Stromal cell of bone marrow (primary cell): ENCODE results near the gene AUTS2.
"Not testable (repeated sequence)": the region's sequence is repeated elsewhere in the genome, so short reads cannot be mapped to it uniquely, and the experiment has no call there.

Experiments
- DNase-seq: peaks from one replicate; pipeline ENCODE4 v3.0.0-alpha.2; 2012; ENCODE audit warnings: low read depth

The AUTS2 gene

DNA sequence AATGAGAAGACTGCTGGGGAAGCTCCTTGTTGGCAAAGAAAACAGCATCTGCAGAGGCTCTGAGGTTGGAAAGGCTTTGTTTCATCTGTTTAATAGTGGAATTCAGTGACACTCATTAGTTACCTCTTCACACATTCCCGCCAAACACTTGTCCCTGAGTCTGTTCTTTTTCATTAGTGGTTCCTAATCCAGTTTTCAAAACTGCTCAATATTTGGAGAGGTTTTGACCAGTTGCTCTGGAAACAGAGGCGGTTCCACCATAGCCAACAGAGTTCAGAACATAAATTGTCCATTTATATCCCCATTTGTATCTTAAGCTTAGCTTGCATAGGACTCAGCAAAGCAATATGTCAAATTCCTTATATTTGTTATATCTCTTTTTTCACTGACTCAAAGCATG, 754.6 kb downstream of the AUTS2 start:
- DNase-seq, result no peak

- DNase-seq, result no peak
Measured at GRCh38 chr7:70353330-70353945, 755.2 kb downstream of the AUTS2 start.

DNA sequence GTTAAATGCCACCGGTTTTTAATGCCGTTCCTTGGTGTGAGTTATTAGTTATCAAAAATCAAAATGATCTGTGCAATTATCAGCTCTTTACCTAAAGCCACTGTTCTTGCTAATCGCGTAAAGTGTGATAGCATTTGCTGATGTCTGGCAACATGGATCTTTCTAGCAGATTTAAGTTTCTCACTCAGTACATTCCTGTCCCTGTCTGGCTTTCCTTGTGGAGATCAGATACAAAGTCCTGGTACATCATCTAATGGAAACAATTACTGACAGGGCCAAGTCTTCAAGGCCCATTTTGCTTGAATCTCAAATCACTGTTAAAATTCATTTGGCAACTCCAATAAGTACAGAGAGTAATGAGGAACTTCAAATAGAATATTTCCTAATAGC, 755.7 kb downstream of the AUTS2 start:
- no peak for DNase-seq

- DNase-seq, result no peak
Measured at GRCh38 chr7:70354409-70355169, 756.3 kb downstream of the AUTS2 start.

GRCh38 chr7:70355198-70356020, 757.1 kb downstream of the AUTS2 start:
- DNase-seq, result no peak

DNA sequence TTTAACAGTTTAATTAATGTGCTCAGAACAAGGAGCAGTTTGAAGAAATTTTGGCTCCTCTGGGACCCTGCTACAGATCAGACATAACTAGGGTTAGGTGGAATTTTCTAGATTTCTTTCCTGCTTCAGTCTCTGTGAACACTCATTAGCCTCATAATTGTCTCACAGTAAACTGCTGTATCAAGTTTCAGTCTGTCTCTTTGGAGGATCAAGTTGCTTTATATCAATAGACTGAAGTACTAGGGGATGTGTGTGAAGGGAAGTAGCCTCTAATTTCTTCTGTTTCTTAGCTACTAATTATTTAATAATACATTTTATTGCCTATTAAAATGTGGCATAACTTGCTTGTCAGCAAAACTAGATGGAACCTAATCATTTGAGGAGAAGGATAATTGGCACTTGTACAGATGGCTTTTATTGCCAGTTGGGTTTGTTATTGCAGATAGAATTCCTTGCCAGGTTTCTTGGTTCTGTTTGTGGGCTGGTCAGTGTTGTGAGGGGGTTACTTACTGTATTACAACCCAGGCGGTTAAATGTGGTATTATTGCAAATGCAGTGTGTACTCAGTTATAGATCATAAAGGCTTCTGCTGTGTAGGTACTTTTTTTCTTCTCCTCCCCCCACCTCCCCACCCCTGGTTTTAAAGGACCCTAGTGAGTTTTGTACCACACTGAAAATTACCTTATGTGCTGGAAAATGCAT, 758.0 kb downstream of the AUTS2 start:
- DNase-seq, result no peak

- no peak for DNase-seq
Measured at GRCh38 chr7:70356787-70357328, 758.6 kb downstream of the AUTS2 start.

- DNase-seq, result no peak
Measured at GRCh38 chr7:70360557-70360956, 762.3 kb downstream of the AUTS2 start.

DNA sequence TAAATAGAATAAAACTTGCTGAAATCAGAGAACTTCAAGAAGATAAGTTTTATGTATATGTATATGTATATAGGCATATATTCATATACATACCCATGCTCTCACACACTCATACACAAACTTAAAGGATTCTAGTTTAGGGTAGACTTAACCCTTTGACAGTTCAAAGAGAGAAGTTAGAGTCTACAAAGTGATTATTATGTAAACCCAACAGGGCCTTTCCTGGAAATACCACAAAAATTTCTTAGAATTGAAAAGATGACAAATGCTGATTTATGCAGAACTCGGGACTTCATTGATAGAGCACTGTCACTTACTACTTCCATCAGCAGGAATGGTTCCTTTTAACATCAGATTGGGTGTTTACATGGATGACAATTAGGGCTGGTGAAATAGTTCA, 763.5 kb downstream of the AUTS2 start:
- no peak for DNase-seq

GRCh38 chr7:70364393-70364792, 766.1 kb downstream of the AUTS2 start:
- not testable (repeated sequence) for DNase-seq

- DNase-seq, result no peak
Measured at GRCh38 chr7:70371652-70372051, 773.4 kb downstream of the AUTS2 start.

GRCh38 chr7:70372768-70373515, 774.7 kb downstream of the AUTS2 start:
- DNase-seq, result no peak

DNA sequence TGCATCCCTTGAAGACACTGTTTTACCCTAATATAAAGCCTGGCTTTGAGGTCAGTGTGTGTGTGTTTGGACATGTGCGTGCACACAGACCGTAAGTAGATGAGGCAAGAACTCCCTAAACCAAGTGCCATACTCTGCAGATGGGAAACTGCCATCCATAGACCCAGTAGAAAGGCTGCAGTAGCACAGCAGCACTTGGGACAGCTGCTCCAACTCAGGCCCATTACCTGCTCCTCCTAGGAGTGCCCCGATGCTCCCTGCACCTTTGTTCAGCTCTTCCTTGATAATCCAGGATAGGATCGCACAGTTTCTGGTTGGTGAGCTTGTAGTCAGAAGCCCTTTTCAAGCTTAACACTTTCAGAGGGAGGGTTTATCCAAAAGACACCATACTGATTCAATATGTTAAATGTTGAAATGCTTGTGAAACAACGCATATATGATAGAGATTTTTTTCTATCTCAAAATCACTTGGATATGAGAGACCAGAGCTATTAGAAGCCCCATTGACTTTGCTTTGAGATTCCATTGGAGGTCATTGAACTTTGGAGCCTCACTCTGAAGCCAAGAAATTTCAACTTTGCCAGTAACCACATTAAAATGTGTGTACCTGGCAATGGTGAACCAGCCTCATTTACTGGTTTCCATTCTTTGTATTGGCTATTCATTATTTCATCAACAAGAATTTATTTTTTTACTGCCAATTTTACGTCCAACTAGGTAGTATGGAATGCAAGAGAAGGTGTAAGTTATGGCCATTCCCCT, 776.7 kb downstream of the AUTS2 start:
- no peak for DNase-seq

GRCh38 chr7:70376561-70377031, 778.3 kb downstream of the AUTS2 start:
- no peak for DNase-seq

DNA sequence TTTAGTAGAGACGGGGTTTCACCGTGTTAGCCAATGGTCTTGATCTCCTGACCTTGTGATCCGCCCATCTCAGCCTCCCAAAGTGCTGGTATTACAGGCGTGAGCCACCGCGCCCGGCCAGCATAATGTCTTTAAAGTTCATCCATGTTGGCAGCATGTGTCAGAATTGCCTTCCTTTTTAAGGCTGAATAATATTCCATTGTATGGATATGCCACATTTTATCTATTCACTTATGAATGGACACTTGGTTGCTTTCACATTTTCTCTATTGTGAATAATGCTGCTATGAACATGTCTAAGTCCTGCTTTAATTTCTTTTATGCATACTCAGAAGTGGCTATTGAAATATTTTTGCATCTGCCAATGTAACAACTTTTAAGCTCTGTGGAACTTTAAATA, 779.7 kb downstream of the AUTS2 start:
- no peak for DNase-seq

GRCh38 chr7:70379210-70379609, 780.9 kb downstream of the AUTS2 start:
- no peak for DNase-seq

GRCh38 chr7:70380421-70381015, 782.2 kb downstream of the AUTS2 start:
- DNase-seq, result peak; percentile 62

DNA sequence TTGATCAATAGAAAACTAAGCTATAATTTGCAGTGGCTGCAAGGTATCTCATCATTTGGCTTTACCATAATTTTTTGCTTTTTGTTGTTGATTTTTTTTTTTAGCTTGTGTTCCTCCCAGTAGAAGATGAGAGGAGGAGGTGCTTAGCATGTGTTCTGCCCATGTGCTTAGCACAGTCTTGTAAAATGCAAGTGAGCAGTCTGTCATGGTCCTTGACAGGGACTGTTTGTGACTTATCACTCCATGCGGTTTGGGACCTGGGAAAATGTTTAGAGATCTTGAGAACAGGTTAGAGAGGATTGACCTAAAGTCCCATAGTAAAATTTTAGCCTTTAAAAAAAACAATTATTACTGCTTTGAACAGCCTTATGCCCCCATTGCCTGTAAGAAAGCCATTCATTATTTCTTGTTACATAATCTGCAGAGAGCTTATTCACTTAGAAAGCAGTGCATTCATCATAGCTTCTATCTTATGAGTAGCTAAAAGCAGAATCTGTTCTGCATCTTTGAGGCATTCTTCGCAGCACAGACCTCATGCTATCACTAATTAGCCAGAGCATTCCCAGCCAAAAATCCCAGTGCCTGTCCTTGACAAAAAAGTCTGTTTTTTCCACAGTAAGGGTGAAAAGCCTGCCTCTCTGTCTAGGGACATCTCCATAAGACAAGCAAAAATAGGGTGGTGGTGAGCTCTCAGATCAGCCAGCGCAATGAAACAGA, 784.9 kb downstream of the AUTS2 start:
- DNase-seq, result no peak

GRCh38 chr7:70384024-70384423, 785.7 kb downstream of the AUTS2 start:
- no peak for DNase-seq
